GM21825 (cell line): ENCODE results near the gene RAI1.
"Not testable (repeated sequence)": the region's sequence is repeated elsewhere in the genome, so short reads cannot be mapped to it uniquely, and the experiment has no call there.

Experiments used
- ATAC-seq: cut with Tn5 transposase; IDR thresholded peaks from one replicate; pipeline ENCODE4 v1.9.1; 2021; ENCODE audit warnings: mild to moderate bottlenecking, moderate library complexity; ENCODE audit not compliant: unreplicated experiment

RAI1 gene

DNA sequence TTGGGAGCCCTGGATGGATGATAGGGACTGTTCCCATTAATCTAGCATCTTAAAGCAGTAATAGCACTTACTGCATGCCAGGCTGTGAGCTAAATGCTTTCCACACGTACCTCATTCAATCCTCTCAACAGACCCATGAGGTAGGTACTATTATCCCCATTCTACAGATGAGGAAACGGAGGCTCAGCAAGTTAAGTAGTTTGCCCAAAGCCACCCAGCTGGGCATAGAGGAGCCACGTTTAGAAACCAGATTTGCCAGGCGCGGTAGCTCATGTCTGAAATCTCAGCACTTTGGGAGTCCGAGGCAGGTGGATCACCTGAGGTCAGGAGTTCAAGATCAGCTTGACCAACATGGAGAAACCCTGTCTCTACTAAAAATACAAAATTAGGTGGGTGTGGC is 2.0 kb upstream of the RAI1 start:
- ATAC-seq: no peak

DNA sequence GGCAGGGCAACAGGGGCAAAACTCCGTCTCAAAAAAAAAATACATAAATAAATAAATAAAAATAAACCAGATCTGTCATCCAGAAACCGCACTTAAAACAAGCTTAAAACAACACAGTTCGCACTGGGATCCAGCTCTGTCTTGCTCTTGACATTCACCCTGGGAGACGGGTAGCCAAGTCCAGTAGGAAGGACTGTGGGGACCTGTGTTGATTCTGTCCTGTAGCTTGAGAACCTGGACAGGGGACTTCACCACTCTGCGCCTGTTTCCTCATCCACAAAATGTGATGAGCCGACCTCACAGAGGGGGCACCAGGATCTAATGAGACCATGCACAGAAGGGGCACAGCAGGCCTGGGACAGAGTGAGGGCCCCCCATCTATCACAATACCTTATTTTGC is 1.5 kb upstream of the RAI1 start:
- ATAC-seq: no peak

DNA sequence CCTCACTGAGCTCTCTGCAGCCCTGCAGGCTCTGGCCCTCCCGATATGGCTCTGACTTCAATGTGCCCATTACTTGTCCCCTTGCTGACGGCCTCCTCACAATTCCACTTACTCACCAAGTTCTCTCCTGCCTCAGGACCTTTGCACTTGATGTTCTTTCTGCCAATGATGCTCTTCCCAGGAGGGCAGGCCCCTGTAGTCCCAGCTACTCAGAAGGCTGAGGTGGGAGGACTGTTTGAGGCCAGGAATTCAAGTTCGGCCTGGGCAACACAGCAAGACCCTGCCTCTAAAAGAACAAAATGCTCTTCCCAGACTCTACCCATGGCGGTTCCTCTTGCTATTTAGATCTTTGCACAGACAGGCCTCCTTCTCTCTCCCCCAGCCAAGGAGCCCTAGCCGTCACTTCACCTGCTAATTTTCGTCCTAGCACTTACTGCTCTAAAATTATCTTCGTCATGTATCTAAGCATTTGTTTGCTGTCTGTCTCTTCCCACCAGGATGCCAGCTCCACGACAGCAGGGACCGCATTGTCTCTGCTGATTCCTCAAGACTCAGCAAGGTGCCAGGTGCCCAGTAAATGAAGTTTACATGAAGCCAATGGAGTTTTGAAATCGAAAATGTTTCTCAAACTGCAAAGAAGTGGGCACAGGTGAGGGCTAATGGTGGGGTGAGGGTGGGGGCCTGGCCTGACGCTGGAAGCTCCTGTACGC is 626 bp upstream of the RAI1 start:
- no peak for ATAC-seq

DNA sequence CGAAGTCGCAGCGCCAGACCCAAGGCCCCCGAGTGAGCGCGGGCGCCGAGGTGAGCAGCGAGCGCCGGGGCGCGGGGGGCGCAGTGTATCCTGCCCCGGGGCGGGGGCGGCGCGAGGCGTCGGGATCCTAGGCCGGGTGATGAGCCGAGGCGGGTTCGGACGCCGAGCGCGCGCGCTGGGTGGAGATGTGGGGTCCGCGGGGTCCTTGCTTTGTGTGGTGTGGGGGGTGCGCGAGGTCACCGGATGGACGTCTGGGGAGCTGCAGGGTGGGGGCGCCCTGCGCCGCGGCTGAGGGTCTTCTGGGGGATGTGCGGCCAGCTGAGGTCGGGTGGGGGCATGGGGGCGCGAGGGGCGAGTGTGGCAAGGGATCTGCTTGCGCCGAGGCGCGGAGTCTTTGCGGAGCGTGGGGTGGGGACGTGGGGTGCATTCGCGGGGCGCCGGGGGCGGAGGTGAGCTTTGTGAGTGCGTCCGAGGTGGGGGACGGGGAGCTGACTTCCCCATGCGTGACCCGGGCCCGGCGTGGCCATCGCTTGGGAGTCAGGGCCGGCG is 560 bp downstream of the RAI1 start:
- peak; percentile 23 for ATAC-seq

DNA sequence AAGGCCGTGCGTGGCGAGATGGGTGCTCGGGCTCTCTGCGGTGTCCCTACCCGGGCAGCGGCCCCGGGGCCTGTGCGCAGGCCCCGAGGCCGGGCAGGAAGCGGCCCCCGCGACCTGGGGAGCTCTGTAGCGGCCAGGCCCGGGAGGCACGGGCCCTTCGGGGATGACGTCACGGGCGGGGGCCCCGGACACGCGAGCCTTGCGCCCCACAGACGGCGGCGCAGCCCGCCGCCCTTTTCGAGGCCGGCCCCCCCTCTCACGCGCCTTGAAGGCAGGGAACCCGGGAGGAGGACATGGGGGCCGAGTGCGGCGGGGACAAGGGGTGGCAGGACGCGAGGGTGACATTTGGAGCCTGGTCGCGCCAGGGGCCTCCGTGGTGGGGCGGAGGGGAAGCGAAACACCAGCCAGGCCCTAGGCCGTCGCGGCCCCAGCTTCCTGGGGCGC is 1.1 kb downstream of the RAI1 start:
- peak; percentile 22 for ATAC-seq

DNA sequence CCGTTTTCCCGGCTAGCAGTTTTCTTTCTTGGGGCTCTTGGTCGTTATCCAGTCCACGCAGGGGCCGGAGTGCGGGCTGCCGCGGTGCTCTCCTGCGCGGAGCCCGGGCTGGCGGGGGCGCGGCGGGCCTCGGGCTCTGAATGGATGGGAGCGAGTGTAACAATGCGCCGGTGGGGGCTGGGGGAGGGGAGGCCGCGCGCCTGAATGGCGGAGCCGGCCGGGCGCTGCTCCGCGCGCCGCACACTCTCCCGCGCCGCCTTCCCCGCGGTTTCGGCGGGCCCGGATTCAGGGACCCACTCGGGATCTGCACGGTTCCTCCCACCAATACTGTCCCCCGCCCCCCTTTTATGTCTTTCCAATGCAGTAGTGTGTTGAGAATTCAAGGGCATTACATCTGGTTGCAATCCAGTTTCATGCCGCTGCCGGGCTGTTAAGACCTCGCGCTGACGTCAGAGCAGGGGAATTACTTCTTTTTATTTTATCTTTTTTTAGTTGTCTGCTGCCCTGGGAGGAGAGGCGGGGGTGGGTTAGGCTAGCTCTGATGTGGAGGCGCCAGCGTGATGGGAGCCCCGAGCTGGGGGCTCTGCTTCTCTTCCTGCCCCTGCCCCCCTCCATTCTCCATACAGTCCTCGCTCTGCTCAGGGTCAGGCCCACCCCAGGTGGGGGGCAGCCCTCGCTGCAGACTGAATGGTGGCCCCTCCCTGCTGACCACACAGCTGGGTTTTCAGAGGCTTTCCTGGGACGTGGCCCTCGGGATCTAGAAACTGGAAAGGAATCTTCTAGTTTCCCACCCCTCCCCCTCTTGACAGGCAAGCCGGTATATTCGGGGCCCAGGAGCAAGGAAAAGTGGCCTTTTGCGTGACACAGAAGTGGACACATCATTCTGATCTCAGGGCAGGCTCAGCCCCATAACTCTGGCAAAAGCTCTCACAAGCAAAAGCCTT is 1.8 kb downstream of the RAI1 start:
- ATAC-seq: peak; percentile 15

DNA sequence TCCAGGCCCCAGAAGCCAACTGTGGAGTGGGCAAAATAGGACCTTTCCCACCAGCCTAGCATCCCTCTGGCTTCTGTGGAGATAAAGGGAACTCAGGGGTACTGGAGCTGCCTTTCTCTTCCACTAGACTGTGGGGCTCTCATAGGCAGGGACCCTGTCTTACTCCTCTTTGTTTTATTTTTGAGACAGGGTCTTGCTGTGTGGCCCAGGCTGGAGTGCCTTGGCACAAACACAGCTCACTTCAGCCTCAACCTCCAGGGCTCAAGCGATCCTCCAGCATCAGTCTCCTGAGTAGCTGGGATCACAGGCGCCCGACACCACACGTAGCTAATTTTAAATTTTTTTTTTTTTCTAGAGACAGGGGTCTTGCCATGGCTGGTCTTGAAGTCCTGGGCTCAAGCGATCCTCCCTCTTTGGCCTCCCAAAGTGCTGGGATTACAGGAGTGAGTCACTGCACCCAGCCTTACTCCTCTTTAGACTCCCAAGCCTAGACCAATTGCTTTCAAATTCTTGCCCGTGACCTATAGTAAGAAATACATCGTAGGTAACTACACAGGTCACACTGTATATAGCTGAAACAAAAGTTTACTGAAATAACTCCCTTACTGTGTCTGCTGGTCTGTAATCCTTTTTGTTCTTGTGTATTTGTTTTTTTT is 2.6 kb downstream of the RAI1 start:
- ATAC-seq: no peak

DNA sequence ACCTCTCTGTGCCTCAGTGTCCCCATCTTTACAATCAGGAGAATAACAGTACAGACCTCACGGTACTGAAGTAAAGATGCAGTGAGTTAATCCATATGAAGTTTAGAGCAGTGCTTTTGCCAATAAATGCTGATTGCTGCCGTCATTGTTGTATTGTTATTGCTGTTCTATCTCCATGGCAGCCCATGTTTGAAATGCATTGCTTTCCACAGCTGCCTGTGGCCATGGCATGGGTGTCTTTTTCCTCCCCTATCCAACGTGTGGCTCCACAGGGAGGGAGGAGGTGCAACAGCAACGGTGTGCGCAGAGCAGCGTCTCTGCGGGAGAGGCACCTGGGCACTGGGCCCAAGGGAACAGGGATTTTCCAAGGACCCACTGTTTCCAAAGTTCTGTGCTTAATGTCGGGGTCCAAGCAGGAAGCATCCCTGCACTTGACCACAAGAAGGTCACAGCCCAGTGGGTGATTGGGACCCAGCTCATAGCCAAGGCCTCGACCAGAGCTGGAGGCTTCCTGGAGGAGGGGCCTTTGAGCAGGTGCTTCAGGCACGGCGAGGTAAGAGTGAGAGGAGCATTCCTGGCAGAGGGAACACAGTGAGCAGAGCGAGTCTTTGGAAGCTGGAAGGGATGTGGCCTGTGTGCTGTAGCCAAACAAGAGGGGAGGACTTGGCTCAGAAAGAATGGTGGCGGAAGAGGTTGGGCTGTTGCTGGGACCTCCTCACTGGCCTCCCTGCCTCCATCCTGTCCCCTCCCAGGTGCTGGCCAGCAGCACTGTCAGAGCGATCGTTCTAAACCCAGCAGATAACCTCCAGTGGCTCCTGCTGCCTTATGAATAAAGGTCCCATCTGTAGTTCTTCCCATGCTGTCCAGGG is 3.9 kb downstream of the RAI1 start:
- no peak for ATAC-seq

DNA sequence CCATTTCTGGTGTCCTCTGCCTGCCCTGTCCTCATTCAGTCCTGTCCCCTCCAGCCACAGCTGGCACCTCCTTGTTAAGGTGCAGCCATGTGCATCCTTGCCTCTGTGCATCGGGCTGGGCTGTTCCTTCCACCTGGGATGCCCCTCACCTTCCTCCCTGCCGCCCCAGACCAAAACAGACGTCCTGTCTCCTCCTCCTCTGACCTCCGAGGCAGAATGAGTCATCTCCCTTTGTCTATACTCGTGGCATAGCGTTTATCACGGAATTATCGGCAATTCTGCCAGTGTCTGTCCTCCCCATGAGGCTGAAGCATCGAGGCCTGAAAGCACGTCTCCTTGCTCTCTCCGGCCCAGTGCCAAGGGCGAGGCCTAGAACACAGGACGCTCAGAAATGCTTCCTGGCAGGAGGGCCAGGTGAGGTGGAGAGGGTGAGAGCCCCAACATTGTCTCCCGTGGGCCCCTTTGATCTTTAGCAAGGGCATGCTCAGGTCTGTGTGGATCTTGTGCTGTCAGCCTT is 4.6 kb downstream of the RAI1 start:
- ATAC-seq: no peak

DNA sequence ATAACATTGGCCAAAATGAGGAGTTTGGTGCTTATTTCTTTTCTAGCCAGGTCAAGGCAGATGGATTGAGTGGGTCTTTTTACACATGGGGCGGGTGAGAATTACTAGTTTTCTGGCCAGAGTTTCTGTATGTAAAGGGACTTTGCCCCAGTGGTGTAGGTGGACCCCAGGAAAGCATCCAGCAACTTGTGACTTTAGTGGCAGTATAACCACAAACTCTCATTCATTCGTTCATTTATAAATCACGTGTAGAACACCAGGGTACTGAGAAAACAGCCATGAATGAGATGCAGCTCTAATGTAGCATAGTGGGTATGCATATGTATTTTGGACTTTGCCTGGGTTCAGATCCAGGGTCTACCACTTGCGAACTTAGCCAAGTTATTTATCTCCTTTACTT is 8.1 kb downstream of the RAI1 start:
- ATAC-seq: no peak

DNA sequence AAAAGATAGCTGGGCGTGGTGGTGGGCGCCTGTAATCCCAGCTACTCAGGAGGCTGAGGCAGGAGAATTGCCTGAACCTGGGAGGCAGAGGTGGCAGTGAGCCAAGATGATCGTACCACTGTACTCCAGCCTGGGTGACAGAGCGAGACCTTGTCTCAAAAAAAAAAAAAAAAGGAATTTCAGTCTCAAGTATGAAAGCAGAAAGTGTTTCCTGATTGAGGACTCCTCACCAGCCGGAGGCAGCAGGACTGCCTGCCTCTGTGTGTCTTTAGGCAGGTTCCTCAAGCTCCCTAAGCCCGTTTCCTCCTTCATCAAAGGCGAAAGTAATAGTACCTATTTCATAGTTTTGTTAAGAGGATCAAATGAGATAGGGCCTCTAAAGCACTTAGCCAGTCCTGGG is 9.0 kb downstream of the RAI1 start:
- ATAC-seq: not testable (repeated sequence)

DNA sequence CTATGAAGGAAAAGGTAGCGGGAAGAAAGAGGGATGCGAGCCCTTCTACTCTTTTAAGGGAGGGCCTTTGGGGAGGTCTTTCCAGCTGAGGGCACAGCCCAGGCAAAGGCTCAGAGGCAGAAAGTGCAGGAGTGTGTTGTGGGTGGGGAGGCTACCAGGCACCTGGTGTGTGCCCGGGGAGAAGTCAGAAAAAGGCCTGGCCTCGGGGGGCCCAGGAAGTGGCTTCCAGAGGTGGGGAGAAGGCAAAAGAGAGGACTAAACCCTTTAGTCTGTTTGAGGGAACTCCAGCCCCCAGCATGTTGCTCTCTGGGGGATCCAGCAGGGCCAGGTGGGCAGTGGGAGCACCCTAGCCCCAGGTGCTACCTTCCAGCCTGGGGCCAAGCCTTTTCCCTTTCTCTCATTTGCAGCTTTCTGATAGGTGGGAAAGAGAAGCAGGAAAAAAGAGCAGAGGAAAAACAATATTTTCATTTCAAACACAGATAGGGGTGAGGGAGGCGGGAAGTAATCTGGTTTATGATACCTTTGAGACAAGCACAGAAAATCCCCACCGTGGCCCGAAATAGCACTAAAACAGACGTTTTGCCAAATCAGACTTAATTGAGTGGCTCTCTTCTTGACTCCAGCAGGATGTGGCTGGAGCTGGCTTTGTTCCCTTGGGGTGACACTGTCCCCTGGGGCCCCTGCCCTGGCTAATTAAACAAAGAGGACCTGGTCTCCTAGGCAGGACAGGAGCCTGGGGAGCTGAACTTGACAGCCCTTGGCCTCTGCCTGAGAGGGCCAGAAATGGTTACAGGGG is 10.4 kb downstream of the RAI1 start:
- no peak for ATAC-seq

DNA sequence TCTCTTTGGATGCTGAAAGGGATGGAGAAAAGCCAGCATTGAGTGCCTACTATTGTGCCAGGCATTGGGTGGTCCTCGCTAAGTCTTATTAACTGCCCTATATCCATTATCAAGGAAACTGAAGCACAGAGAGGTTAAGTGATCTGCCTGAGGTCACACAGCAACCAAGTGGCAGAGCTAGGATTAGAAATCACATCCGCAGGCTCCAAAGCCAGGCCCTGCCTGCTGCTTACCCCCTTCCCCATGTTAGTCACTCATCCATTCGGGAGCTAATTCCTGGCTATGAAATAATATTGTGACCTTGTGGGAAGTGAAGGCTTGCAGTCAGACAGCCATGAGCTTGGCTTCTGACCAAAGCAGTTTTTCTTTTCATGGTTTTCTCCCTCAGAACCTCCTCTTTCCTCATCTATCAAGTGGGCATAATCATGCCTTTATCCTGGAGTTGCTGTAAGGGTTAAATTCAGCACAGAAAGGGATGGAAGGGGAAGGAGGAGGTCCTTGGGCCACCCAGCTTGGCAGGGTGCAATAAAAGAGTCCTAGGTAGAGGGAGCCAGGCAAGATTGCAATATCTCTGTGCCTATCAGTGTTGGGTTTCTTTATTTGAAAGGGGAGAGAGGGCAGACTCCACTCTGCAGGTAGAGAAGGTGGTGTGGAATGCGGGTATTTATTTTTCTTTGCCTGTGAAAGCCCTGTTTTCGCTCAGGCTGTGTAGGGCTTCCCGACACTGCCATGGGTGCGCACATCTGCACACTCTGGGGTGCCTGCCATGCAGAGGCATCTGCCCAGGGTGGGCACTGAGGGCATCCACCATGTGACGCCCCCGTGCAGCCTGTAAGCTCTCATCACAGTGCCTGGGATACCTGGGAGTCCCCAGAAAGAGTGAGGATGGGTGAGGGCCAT is 11.3 kb downstream of the RAI1 start:
- ATAC-seq: no peak

DNA sequence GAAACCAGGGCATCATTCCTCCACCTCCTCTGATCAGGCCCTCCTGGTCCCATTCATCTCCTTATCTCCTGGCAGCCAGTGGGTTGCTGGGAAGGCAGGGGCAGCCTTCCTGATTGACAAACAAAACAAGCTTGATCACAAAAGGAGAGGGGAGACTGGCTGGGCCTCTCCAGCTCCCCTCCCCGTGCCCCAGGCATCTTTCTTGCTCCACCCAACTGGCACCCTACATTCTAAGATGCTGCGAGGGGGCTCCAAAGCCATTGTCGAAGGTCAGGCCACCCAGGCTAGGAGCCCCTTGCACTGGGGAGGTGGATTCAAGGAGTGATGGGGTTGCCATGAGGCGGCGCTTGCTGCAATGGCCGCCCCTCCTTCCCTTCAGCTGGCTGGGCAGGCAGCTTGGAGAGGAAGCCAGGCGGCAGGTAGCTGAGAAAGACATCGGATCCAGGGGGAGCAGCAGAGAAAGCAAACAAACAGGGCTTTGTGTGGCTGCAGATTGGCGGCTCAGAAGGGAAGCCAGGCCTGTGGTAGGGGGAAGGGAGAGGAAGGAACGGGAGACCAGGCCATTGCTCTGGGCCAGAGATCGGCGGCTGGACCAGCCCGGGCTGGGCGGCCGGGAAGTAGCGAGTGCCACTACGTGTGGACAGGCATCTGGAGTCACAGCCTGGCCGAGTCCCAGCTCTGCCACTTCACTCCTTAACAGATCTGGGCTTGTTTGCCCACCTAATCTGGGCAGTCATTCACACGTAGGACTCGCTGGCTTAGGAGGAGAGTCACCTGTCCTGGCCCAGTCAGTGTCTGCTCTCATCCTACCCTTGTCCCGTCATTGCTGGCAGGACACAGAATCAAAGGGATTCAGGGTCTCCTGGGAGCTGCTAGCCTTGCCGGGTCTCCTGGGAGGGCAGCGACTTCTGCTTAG is 12.3 kb downstream of the RAI1 start:
- no peak for ATAC-seq

DNA sequence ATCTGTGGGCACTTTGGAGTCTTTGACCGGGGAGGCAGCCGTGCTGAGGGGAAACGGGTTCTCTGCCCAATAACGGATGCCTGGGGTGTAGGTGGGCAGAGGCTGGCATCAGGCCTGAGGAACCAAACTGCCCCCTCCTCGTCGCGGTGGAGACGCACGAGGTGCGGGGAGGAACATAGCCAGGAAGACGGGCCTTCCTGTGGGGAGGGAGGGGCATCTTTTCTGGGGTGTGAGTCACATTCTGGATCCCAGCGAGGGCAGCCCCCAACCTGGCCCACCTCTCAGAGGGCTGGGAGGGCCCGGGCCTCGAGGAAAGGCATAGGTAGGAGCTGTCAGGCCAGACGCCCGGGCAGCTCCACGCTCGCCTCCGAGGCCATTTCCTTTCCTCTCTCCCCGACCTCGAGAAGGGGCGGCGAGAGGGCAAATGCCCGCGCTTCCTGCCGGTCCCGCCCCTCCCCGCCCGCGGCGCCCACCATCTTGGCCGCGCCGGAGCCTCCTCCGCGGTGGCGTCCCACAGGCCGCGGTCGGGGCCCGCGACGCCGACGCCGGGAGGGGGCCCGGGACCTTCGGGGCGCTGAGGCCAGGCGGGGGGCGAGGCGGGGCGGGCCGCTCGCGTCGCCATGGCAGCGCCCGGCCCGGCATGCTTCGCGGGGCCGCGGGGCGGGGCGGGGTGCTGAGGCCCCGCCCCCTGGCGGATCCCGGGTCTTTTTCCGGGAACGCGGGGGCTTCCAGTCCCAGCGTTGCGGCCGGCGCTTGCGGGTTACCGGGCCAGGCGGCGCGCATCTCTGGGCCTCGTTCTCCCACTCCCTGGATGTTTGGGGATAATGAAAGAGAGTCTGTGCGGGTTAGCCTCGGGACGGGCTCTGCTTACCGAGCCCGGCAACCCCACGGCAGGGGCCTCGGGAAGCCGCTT is 13.2 kb downstream of the RAI1 start:
- ATAC-seq: peak; percentile 35

DNA sequence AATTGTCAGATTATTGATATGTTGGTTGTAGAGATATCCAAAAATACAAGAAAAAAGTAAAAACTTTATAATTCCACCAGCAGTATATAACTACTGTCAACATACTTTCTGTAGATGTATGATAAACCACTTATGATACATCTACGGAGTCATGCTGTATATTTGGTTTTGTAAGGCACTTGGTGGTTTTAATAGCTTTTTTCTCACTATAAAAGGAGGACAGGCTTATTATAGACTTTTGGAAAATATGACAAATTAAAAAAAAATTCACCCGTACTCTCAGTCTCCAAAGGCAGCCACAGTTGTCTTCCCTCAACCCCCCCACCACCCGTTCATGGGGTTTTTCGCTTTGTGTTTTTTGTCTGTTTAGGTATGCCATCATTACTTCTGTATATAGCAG is 14.8 kb downstream of the RAI1 start:
- ATAC-seq: no peak
